Measurements from ENCODE around the gene TPCN2.
A peak's percentile ranks its signal among the peaks of the same experiment; 100 is the strongest.

The TPCN2 gene

DNA sequence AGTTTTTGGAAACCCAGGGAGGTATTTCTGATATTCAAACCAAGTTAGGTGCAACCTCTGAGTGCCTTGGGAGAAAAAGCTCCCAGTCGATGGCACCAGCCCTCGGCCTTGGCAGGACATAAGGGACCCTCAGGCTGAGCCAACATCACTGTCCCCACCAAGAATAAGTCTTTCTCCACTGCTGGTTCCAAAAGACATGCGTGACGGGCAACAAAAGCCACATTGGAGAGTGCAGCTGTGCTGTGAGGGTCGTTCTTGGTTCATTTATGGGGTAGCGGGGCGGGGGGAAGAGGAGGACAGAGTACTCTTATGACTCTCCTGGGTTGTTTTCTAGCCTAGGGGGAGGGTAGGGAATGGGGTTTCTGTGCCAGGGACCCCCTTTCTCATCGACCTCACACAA, 11.2 kb upstream of the TPCN2 start:
- no peak overlapping the region for H3K4me3 ChIP-seq
- TF ChIP-seq, protein P1, sequence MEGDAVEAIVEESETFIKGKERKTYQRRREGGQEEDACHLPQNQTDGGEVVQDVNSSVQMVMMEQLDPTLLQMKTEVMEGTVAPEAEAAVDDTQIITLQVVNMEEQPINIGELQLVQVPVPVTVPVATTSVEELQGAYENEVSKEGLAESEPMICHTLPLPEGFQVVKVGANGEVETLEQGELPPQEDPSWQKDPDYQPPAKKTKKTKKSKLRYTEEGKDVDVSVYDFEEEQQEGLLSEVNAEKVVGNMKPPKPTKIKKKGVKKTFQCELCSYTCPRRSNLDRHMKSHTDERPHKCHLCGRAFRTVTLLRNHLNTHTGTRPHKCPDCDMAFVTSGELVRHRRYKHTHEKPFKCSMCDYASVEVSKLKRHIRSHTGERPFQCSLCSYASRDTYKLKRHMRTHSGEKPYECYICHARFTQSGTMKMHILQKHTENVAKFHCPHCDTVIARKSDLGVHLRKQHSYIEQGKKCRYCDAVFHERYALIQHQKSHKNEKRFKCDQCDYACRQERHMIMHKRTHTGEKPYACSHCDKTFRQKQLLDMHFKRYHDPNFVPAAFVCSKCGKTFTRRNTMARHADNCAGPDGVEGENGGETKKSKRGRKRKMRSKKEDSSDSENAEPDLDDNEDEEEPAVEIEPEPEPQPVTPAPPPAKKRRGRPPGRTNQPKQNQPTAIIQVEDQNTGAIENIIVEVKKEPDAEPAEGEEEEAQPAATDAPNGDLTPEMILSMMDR (IDR thresholded peaks at IDR 0.05), result no peak
- no peak for DNase-seq (ENCODE audit: low spot score)
- H3K27ac ChIP-seq, result no peak overlapping the region

DNA sequence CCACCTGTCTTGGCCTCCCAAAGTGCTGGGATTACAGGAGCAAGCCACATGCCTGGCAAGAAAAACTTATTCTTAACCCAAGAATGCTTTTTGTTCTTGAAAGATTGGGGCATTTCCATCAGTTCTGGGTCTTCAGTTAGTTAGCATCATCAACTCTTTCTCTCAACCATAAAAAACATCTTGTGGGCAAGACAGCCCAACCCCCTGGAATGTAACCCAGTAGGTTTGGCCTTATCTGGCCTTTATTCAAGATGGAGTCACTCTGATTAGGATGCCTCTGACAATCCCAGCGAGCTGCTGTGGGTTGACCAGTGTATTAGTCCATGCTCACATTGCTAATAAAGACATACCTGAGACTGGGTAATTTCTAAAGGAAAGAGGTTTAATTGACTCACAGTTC, 9.2 kb upstream of the TPCN2 start:
- no peak for DNase-seq (ENCODE audit: low spot score)
- Histone ChIP-seq H3K4me3 (no peak overlapping the region), H3K27ac (no peak overlapping the region)
- TF ChIP-seq, protein P1 (IDR thresholded peaks at IDR 0.05), result no peak

DNA sequence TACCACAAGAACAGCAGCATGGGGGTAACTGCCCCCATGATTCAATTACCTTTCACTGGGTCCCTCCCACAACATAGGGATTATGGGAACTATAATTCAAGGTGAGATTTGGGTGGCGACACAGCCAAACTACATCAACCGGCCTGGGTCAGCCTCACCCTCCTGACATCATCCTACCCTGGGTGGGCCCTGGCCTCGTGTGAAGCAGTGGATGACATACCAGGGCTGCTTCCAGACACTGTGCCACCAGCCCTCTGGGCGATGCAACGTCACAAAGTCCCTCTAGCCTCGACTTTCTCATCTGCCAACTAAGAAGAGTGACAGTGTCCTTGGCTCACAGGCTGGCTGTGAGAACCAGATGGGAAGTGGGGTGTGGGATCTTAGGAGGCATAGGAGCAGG, 8.7 kb upstream of the TPCN2 start:
- Histone ChIP-seq H3K27ac (no peak overlapping the region), H3K4me3 (no peak overlapping the region)
- TF ChIP-seq, protein P1 (IDR thresholded peaks at IDR 0.05), result no peak
- DNase-seq (ENCODE audit: low spot score), result no peak

DNA sequence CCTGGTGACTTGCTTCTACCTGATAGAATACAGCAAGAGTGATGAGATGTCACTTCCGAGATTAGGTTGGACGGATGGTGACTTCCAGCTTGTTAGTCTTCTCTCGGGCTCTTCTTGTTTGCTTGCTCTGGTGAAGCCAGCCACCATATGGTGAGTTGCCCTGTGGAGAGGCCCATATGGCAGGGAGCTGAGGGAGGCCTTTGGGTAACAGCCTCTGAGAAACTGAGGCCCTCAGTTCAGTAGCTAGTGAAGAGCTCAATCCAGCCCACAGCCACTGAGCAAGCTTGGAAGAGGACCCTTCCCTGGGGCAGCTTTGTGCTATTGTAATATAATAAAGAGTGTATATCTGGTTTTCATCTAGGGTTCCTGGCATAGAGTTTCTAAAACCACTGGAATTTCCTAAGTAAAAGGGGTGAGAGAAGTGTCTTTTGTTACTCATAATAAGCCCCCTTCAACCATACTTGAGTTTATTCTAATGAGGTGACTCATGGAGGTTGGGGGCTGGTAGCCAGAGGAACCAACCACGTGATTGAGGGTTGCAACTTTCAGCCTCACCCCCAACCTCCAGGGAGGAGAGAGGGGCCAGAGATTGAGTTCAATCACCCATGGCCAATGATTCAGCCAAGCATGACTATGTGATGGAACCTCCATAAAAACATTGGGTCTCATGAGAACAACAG, 8.0 kb upstream of the TPCN2 start:
- no peak for DNase-seq (ENCODE audit: low spot score)
- no peak overlapping the region for H3K4me3 ChIP-seq
- H3K27ac ChIP-seq, result no peak overlapping the region
- TF ChIP-seq, protein P1 (IDR thresholded peaks at IDR 0.05), result no peak

DNA sequence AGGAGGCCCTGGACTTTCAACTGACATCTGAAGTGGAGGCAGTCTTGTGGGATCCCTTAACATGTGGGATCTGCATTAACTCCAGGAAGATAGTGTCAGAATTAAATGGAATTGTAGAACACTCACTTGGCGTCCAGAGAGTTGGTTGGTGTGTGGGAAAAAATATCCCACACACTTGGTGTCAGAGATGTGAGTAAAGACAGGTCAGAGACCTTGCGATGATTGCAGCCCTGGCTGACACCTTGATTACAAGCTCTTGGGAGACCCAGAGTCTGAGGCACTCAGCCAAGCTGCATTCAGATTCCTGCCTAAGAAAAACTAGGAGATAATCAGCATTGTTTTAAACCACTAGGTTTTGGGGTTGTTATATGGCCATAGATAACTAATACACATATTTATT, 7.2 kb upstream of the TPCN2 start:
- Histone ChIP-seq H3K4me3 (no peak overlapping the region), H3K27ac (no peak overlapping the region)
- no peak for DNase-seq (ENCODE audit: low spot score)
- TF ChIP-seq, protein P1 (IDR thresholded peaks at IDR 0.05), result no peak

DNA sequence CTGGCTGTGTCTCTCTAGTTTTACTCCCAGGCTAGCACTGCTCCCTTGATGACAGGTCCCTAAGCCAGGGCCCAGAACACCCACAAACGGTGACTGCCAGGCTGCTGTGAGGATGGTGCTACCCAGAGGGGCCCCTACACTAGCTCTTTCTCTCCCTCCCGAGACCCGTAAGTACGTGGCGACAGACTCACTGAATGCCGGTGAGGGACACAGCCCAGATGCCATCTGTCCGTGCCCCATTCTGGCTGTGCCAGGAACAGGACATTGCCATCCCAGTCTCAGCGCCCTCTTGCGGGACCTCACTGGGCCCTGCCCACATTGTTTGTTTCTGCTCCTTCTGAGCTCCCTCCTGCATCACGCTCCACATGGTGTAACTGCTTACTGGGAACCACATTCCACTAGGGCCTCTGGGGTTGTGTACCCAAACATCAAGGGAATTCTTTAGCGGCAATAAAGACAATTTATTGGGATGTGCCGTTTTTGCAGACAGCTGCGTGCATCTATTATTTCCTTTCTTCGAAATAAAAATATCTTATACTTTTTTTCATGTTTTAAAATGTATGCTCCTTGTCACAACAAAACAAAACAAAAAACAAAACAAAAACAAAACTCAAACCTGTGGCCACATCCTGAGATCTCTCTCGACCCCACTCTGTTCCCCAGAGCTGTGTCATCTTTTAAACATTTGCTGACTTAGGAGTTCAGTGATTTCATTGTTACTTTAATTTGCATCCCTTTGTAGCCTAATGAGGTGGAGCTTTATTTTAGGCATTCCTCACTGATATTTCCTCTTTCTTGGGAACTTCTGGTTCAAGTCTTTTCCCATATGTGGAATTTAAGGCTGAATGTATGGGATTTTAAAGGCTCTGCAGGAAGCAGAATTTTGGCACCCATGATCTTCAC, 4.4 kb upstream of the TPCN2 start:
- peak; percentile 85 for DNase-seq (ENCODE audit: low spot score)
- H3K4me3 ChIP-seq, result peak overlapping the region; percentile 11
- peak overlapping the region; percentile 7 to 87 for H3K27ac ChIP-seq
- TF ChIP-seq, protein P1 (IDR thresholded peaks at IDR 0.05), result peak; percentile 43

Data from coronary artery (tissue), 2 donors.